ENCODE measurements around the gene BRAT1. TPM values are rescaled to one million over a fixed set of nuclear protein-coding genes. Genes with fewer than 3 reads are reported as not detected.
"Not testable (repeated sequence)": the region's sequence is repeated elsewhere in the genome, so short reads cannot be mapped to it uniquely, and the experiment has no call there.

BRAT1 gene
- total RNA-seq, 2 donors from 2014 or later, result 34.0 to 42.8 TPM

- Mint-ChIP-seq H3K4me1 (no peaks in the 10 kb centered on the region), H3K27me3 (no peaks in the 10 kb centered on the region), H3K4me3 (no peak overlapping the region), H3K9me3 (no peaks in the 10 kb centered on the region), H3K36me3 (ENCODE audit: low read depth) (peaks cover 24% of the 10 kb centered on the region), H3K27ac (no peak overlapping the region)
- no peak for ATAC-seq (replicated peaks)
Measured at GRCh38 chr7:2540133-2540532, 15.2 kb downstream of the BRAT1 start.

- Mint-ChIP-seq H3K4me3 (no peak overlapping the region), H3K9me3 (no peaks in the 10 kb centered on the region), H3K27ac (no peak overlapping the region), H3K4me1 (no peaks in the 10 kb centered on the region), H3K27me3 (no peaks in the 10 kb centered on the region), H3K36me3 (ENCODE audit: low read depth) (peaks cover 16% of the 10 kb centered on the region)
- no peak for ATAC-seq (replicated peaks)
Measured at GRCh38 chr7:2539031-2539911, 16.1 kb downstream of the BRAT1 start.

GRCh38 chr7:2537981-2538851 lies 17.1 kb downstream of the BRAT1 start:
- no peak overlapping the region for H3K4me3 Mint-ChIP-seq
- no peak overlapping the region for H3K27ac Mint-ChIP-seq
- H3K36me3 Mint-ChIP-seq (ENCODE audit: low read depth), result peaks cover 6% of the 10 kb centered on the region
- no peaks in the 10 kb centered on the region for H3K9me3 Mint-ChIP-seq
- no peaks in the 10 kb centered on the region for H3K27me3 Mint-ChIP-seq
- no peak for ATAC-seq (replicated peaks)
- no peaks in the 10 kb centered on the region for H3K4me1 Mint-ChIP-seq

- H3K9me3 Mint-ChIP-seq; H3K4me1 Mint-ChIP-seq; H3K36me3 Mint-ChIP-seq (ENCODE audit: low read depth); ATAC-seq (replicated peaks); H3K27ac Mint-ChIP-seq; H3K27me3 Mint-ChIP-seq; H3K4me3 Mint-ChIP-seq: not testable (repeated sequence)
Measured at GRCh38 chr7:2535872-2536627, 19.3 kb downstream of the BRAT1 start.

- not testable (repeated sequence) for H3K27me3 Mint-ChIP-seq; ATAC-seq (replicated peaks); H3K36me3 Mint-ChIP-seq (ENCODE audit: low read depth); H3K4me3 Mint-ChIP-seq; H3K27ac Mint-ChIP-seq; H3K4me1 Mint-ChIP-seq; H3K9me3 Mint-ChIP-seq
Measured at GRCh38 chr7:2534214-2534613, 21.1 kb downstream of the BRAT1 start.

- not testable (repeated sequence) for H3K36me3 Mint-ChIP-seq (ENCODE audit: low read depth); ATAC-seq (replicated peaks); H3K27ac Mint-ChIP-seq; H3K9me3 Mint-ChIP-seq; H3K4me3 Mint-ChIP-seq; H3K4me1 Mint-ChIP-seq; H3K27me3 Mint-ChIP-seq
Measured at GRCh38 chr7:2533566-2533965, 21.8 kb downstream of the BRAT1 start.

- not testable (repeated sequence) for H3K9me3 Mint-ChIP-seq; H3K4me3 Mint-ChIP-seq; H3K27me3 Mint-ChIP-seq; ATAC-seq (replicated peaks); H3K36me3 Mint-ChIP-seq (ENCODE audit: low read depth); H3K27ac Mint-ChIP-seq
- peaks cover 10% of the 10 kb centered on the region for H3K4me1 Mint-ChIP-seq
Measured at GRCh38 chr7:2532816-2533215, 22.5 kb downstream of the BRAT1 start.

GRCh38 chr7:2532199-2532772 lies 23.0 kb downstream of the BRAT1 start:
- peak overlapping the region; percentile 41 for H3K27ac Mint-ChIP-seq
- H3K27me3 Mint-ChIP-seq; ATAC-seq (replicated peaks); H3K9me3 Mint-ChIP-seq; H3K4me3 Mint-ChIP-seq: not testable (repeated sequence)
- peaks cover 14% of the 10 kb centered on the region for H3K4me1 Mint-ChIP-seq
- peaks cover 12% of the 10 kb centered on the region for H3K36me3 Mint-ChIP-seq (ENCODE audit: low read depth)

GRCh38 chr7:2531796-2532110 lies 23.6 kb downstream of the BRAT1 start:
- Mint-ChIP-seq H3K4me1 (peaks cover 14% of the 10 kb centered on the region), H3K36me3 (ENCODE audit: low read depth) (peaks cover 13% of the 10 kb centered on the region), H3K27ac (peak overlapping the region; percentile 41)
- H3K9me3 Mint-ChIP-seq; H3K27me3 Mint-ChIP-seq; ATAC-seq (replicated peaks); H3K4me3 Mint-ChIP-seq: not testable (repeated sequence)

- Mint-ChIP-seq H3K4me3 (peak overlapping the region; percentile 74), H3K27ac (peak overlapping the region; percentile 93), H3K36me3 (ENCODE audit: low read depth) (peaks cover 17% of the 10 kb centered on the region), H3K4me1 (peaks cover 14% of the 10 kb centered on the region)
- not testable (repeated sequence) for H3K9me3 Mint-ChIP-seq; H3K27me3 Mint-ChIP-seq; ATAC-seq (replicated peaks)
Measured at GRCh38 chr7:2530994-2531795, 24.1 kb downstream of the BRAT1 start.

- Mint-ChIP-seq H3K4me1 (peaks cover 14% of the 10 kb centered on the region), H3K4me3 (peak overlapping the region; percentile 74), H3K27me3 (no peaks in the 10 kb centered on the region), H3K9me3 (no peaks in the 10 kb centered on the region), H3K27ac (peak overlapping the region; percentile 93), H3K36me3 (ENCODE audit: low read depth) (peaks cover 24% of the 10 kb centered on the region)
- peak; percentile 71 for ATAC-seq (replicated peaks)
Measured at GRCh38 chr7:2530071-2530987, 25.0 kb downstream of the BRAT1 start.

GRCh38 chr7:2529161-2530070 lies 25.9 kb downstream of the BRAT1 start:
- no peaks in the 10 kb centered on the region for H3K9me3 Mint-ChIP-seq
- peaks cover 14% of the 10 kb centered on the region for H3K4me1 Mint-ChIP-seq
- peak overlapping the region; percentile 74 for H3K4me3 Mint-ChIP-seq
- ATAC-seq (replicated peaks), result peak; percentile 78
- H3K27me3 Mint-ChIP-seq, result no peaks in the 10 kb centered on the region
- H3K36me3 Mint-ChIP-seq (ENCODE audit: low read depth), result peaks cover 24% of the 10 kb centered on the region
- peak overlapping the region; percentile 93 for H3K27ac Mint-ChIP-seq

Data from activated T-helper 17 cell treated with anti-CD3 and anti-CD28 coated beads, Interleukin-2, amount 50 U/mL, for 72 hours (primary cell).